K562 (cell line): ENCODE results near the gene DST. TPM values are rescaled to one million over a fixed set of nuclear protein-coding genes. Genes with fewer than 3 reads are reported as not detected.
"Not testable (repeated sequence)": the region's sequence is repeated elsewhere in the genome, so short reads cannot be mapped to it uniquely, and the experiment has no call there.

Source experiments
- ATAC-seq: fragments of 200-7000 bp; cut with Tn5 transposase; 3 replicates; pipeline ENCODE4 v1.9.1; 2020; ENCODE audit warnings: moderate library complexity
- BruUV-seq: library from RNA; stranded (reverse); fragments of 400-500 nt; replicated peaks from 2 replicates; lab custom pipeline; 2021; lab: Mats Ljungman, UMichigan
- CTCF ChIA-PET: fragments of 300-600 bp; formaldehyde crosslinking; extraction: SDS; loops from one replicate; lab custom pipeline; 2021; ENCODE audit warnings: low intra/inter-chr PET ratio; lab: Yijun Ruan, JAX
- POLR2A ChIA-PET: fragments of 300-600, 350-650 bp; sonication (Branson Sonifier 250); formaldehyde crosslinking; extraction: SDS; loops from one replicate; lab custom pipeline; 2021; ENCODE audit warnings: antibody characterized with exemption, inconsistent platforms; lab: Yijun Ruan, JAX
- DNase-seq, 4 experiments: peaks; one replicate each; pipeline versions ENCODE4 v3.0.0 to v3.0.0-alpha.2; 2011 to 2018; ENCODE audit warnings: low spot score in 3 of 4, mixed read lengths in 3 of 4; ENCODE audit errors: extremely low read depth in 1 of 4
- FAIRE-seq: peaks from 2 replicates; lab custom pipeline; 2011; peaks lifted over from hg19 to GRCh38; lab: Jason Lieb, UNC
- H2AFZ ChIP-seq: 2 replicates; pipeline ENCODE4 v1.6.0; 2011; ENCODE audit warnings: low read depth, low read length, control low read depth, inconsistent platforms
- H3K27ac ChIP-seq: fragments of 200-600 bp; 3 replicates; pipeline ENCODE4 v1.8.0; 2011; ENCODE audit warnings: low read depth, mild to moderate bottlenecking, control low read depth, inconsistent platforms, low read length, moderate library complexity, mixed read lengths; ENCODE audit errors: extremely low read depth
- H3K27me3 ChIP-seq, 2 experiments: fragments of 300-600 bp in 1 of 2; 2 replicates in 1 of 2; 3 replicates in 1 of 2; pipeline versions ENCODE4 v1.6.0 to v1.8.0; 2011; ENCODE audit warnings: inconsistent platforms in 2 of 2, low read length in 2 of 2, mild to moderate bottlenecking in 1 of 2, mixed read lengths in 1 of 2, moderate library complexity in 1 of 2; ENCODE audit not compliant: control insufficient read depth in 2 of 2, insufficient read depth in 2 of 2
- H3K36me3 ChIP-seq: fragments of 300-600 bp; 3 replicates; pipeline ENCODE4 v1.8.0; 2011; ENCODE audit warnings: mild to moderate bottlenecking, low read length, inconsistent platforms; ENCODE audit not compliant: control insufficient read depth, insufficient read depth
- H3K4me1 ChIP-seq, 2 experiments: fragments of 200-600 bp in 1 of 2; replicated peaks in 1 of 2; 2 replicates in 1 of 2; 3 replicates in 1 of 2; pipeline versions ENCODE4 v1.5.1 to v1.8.0; 2011; ENCODE audit warnings: inconsistent platforms in 2 of 2, low read length in 2 of 2, mild to moderate bottlenecking in 1 of 2, mixed read lengths in 1 of 2, moderate library complexity in 1 of 2; ENCODE audit not compliant: control insufficient read depth in 2 of 2, insufficient read depth in 2 of 2
- H3K4me2 ChIP-seq: 2 replicates; pipeline ENCODE4 v1.6.1; 2011; ENCODE audit warnings: low read length, control low read depth, inconsistent platforms, mixed read lengths; ENCODE audit not compliant: insufficient read depth
- H3K4me3 ChIP-seq: fragments of 200-600 bp; sonication (generic), shearing (Covaris generic); 2 replicates; pipeline ENCODE4 v1.5.1; 2016; ENCODE audit warnings: control low read depth, inconsistent platforms
- H3K79me2 ChIP-seq: fragments of 200-600 bp; 3 replicates; pipeline ENCODE4 v1.8.0; 2011; ENCODE audit warnings: low read length, inconsistent platforms; ENCODE audit not compliant: control insufficient read depth, insufficient read depth
- H3K9ac ChIP-seq, 2 experiments: 2 replicates each; pipeline versions ENCODE4 v1.6.0 to v1.6.1; 2011; ENCODE audit warnings: low read depth in 2 of 2, low read length in 2 of 2, control low read depth in 1 of 2, inconsistent platforms in 1 of 2, mild to moderate bottlenecking in 1 of 2, mixed read lengths in 1 of 2; ENCODE audit not compliant: insufficient read depth in 1 of 2
- H3K9me1 ChIP-seq: one replicate; pipeline ENCODE4 v1.6.0; 2011; ENCODE audit warnings: inconsistent platforms, mild to moderate bottlenecking, low read length, moderate library complexity; ENCODE audit not compliant: control insufficient read depth, insufficient read depth
- H3K9me3 ChIP-seq: replicated peaks from 2 replicates; pipeline ENCODE4 v1.5.1; 2011; ENCODE audit warnings: low read depth, low read length, inconsistent platforms; ENCODE audit not compliant: control insufficient read depth, insufficient read depth
- H4K20me1 ChIP-seq: replicated peaks from 2 replicates; pipeline ENCODE4 v1.6.1; 2011; ENCODE audit warnings: low read length, inconsistent platforms, mixed read lengths; ENCODE audit not compliant: control insufficient read depth, insufficient read depth
- EHMT2 ChIP-seq: fragments of 450-650 bp; IDR thresholded peaks from 2 replicates; pipeline ENCODE4 v1.6.1; 2018; ENCODE audit warnings: antibody characterized with exemption
- MBD2 ChIP-seq: sonication (generic); IDR thresholded peaks from 2 replicates; pipeline ENCODE4 v1.6.1; 2016; ENCODE audit warnings: low read depth, borderline replicate concordance
- REST ChIP-seq, 2 experiments: fragments of 450-650 bp; formaldehyde crosslinking in 1 of 2; IDR thresholded peaks; 2 replicates each; pipeline versions ENCODE4 v1.4.0 to v1.6.1; 2014 to 2020; ENCODE audit warnings: mild to moderate bottlenecking in 2 of 2, borderline replicate concordance in 1 of 2, low read depth in 1 of 2
- WGBS: fragments of 100-300 bp; shearing (Covaris generic); methylation state at CpG from one replicate; pipeline ENCODE4 v1.1.6; 2016; ENCODE audit warnings: low coverage, mixed read lengths; ENCODE audit not compliant: insufficient coverage; ENCODE audit errors: missing lambda C conversion rate; 5-methylcytosine and 5-hydroxymethylcytosine counted together
- in situ Hi-C: fragments of 300-500 bp; cut with MboI; formaldehyde crosslinking; loops from 4 replicates; pipeline ENCODE4 v1.15.0; 2018; ENCODE audit warnings: inconsistent platforms, mixed read lengths
- intact Hi-C: fragments of 100-400 bp; cut with micrococcal nuclease; formaldehyde crosslinking; loops from 2 replicates; pipeline ENCODE4 v1.14.2; 2022
- polyA plus RNA-seq, 8 experiments: library from polyadenylated mRNA; depleted of rRNA in 4 of 8; stranded (reverse) in 5 of 8; unstranded in 3 of 8; fragments of >200 nt; fragmentation: Nextera tagmentation in 2 of 8; fragmentation: Illumina TruSeq in 1 of 8; extraction: Ambion mirVana in 2 of 8; extraction: Trizol in 1 of 8; gene quantifications; 2 replicates each; pipeline versions ENCODE4 v1.2.1 to v1.2.3, GENCODE V29; 2011 to 2014; ENCODE audit warnings: inconsistent platforms in 1 of 8, missing spikeins in 1 of 8
- total RNA-seq, 7 experiments: library from RNA; depleted of rRNA in 6 of 7; stranded (reverse); fragments of >200 nt in 6 of 7; fragmentation: Illumina TruSeq in 2 of 7; extraction: Trizol in 2 of 7; gene quantifications; 2 replicates each; pipeline versions ENCODE4 v1.2.1 to v1.2.3, GENCODE V29; 2011 to 2021; ENCODE audit warnings: low replicate concordance in 1 of 7
- TF ChIP-seq, protein P1 (sequence below): fragments of 450-650 bp; formaldehyde crosslinking; IDR thresholded peaks from 2 replicates; pipeline ENCODE4 v1.4.0; 2020; ENCODE audit warnings: mild to moderate bottlenecking, mixed read lengths
- TF ChIP-seq, protein P2 (sequence below), 2 experiments: fragments of 200-800 bp in 1 of 2; sonication (Bioruptor generic) in 1 of 2; sonication (generic) in 1 of 2; formaldehyde crosslinking in 1 of 2; IDR thresholded peaks in 1 of 2; conservative IDR thresholded peaks in 1 of 2; 2 replicates each; pipeline versions ENCODE4 v1.5.0 to v1.6.1; 2016 to 2020; ENCODE audit warnings: missing compliant biosample characterization in 1 of 2, missing genetic modification characterization in 1 of 2, missing genetic modification reagents in 1 of 2

DST gene
- total and polyA plus RNA-seq, 9 of the 15 experiments (the other 6 are each of a cell fraction or from before 2014, with no cell fraction given): 5.2 to 21.9 (median 13.3) TPM

DNA sequence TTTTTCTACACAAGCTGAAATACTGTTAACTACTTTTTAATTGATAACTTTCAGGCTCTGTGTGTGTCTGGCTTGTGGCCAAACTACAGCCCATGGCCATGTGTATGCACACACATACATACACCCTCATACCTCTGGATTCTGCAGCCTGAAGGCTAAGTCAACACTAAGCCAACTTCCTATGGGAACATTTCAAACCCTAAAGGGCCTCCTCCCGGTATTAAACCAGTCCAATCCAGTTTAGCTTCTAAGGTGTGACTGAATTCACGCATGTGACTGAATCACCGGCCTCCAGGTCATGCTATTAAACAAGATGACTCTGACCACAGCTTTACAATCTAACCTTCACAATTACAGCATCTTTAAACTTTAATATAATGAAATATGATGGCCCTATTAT is 20.7 kb upstream of the DST start (continued):
- TF ChIP-seq, protein P1, sequence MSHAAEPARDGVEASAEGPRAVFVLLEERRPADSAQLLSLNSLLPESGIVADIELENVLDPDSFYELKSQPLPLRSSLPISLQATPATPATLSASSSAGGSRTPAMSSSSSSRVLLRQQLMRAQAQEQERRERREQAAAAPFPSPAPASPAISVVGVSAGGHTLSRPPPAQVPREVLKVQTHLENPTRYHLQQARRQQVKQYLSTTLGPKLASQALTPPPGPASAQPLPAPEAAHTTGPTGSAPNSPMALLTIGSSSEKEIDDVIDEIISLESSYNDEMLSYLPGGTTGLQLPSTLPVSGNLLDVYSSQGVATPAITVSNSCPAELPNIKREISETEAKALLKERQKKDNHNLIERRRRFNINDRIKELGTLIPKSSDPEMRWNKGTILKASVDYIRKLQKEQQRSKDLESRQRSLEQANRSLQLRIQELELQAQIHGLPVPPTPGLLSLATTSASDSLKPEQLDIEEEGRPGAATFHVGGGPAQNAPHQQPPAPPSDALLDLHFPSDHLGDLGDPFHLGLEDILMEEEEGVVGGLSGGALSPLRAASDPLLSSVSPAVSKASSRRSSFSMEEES (CRISPR knock-in tag): no peak
- TF ChIP-seq MBD2 (no peak), EHMT2 (no peak), REST (IDR thresholded peaks at IDR 0.05; ENCODE audit: borderline replicate concordance) (peak; percentile 44), REST (CRISPR knock-in tag; IDR thresholded peaks at IDR 0.05; ENCODE audit: low read depth) (no peak)
- TF ChIP-seq, protein P2, sequence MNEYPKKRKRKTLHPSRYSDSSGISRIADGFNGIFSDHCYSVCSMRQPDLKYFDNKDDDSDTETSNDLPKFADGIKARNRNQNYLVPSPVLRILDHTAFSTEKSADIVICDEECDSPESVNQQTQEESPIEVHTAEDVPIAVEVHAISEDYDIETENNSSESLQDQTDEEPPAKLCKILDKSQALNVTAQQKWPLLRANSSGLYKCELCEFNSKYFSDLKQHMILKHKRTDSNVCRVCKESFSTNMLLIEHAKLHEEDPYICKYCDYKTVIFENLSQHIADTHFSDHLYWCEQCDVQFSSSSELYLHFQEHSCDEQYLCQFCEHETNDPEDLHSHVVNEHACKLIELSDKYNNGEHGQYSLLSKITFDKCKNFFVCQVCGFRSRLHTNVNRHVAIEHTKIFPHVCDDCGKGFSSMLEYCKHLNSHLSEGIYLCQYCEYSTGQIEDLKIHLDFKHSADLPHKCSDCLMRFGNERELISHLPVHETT (CRISPR knock-in tag; conservative IDR thresholded peaks at IDR 0.05 in 1 of 2, IDR thresholded peaks at IDR 0.05 in 1 of 2): no peak

DNA sequence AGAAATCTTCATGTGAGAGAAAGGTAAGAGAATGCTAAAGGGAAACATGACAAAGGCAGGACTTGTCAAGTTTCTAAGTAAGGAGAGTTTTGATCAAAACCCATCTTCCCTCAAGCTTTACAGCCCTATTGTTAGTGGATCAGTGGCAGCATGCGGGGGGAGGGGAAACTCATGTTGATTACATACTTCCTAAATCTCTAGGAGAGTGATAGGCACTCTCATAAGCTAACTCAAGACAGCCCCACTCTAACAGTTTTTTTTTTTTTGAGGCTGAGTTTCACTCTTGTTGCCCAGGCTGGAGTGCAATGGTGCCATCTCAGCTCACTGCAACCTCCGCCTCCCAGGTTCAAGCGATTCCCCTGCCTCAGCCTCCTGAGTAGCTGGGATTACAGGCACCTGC is 18.6 kb upstream of the DST start:
- H3K9ac ChIP-seq, BruUV-seq, H3K4me3 ChIP-seq: not testable (repeated sequence)

More for the DNA sequence above, 18.6 kb upstream of the DST start:
- FAIRE-seq, H3K27ac ChIP-seq, H3K9me1 ChIP-seq, H3K4me1 ChIP-seq, ATAC-seq, in situ Hi-C loops, H4K20me1 ChIP-seq, H3K9me3 ChIP-seq, H2AFZ ChIP-seq, H3K79me2 ChIP-seq, H3K36me3 ChIP-seq, DNase-seq, CTCF ChIA-PET, intact Hi-C loops, H3K4me2 ChIP-seq, H3K27me3 ChIP-seq: not testable (repeated sequence)
- POLR2A ChIA-PET: interaction anchor here (0.6 kb wide), 1 partner anchor 33 kb away, joined by 3 read pairs; no protein-coding TSS in a partner anchor
- 56% methylated on average over 2 of the region's 3 CpGs for WGBS
